ENCODE data around the gene SLC22A4.

- TF ChIP-seq, protein P1, sequence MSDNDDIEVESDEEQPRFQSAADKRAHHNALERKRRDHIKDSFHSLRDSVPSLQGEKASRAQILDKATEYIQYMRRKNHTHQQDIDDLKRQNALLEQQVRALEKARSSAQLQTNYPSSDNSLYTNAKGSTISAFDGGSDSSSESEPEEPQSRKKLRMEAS (IDR thresholded peaks at IDR 0.05; ENCODE audit: low read depth, low read length), result no peak
- no peak for TF ChIP-seq CTCF (IDR thresholded peaks at IDR 0.05; ENCODE audit: low read depth, low read length)
Observed at GRCh38 chr5:132260714-132261551, 33.3 kb upstream of the SLC22A4 start.

All from NB4 (cell line).